HepG2 (cell line): ENCODE data around the gene SAP25. TPM values are rescaled to one million over a fixed set of nuclear protein-coding genes. Genes with fewer than 3 reads are reported as not detected.
A peak's percentile ranks its signal among the peaks of the same experiment; 100 is the strongest.

ENCODE experiments used
- AGO2 ChIP-seq: fragments of 200-400 bp; formaldehyde crosslinking; optimal IDR thresholded peaks from 2 replicates; pipeline ENCODE3; 2017; ENCODE audit warnings: mild to moderate bottlenecking, low read depth, low read length, moderate library complexity
- ARNTL ChIP-seq: sonication (generic); formaldehyde crosslinking; IDR thresholded peaks from 2 replicates; pipeline ENCODE4 v1.4.0; 2020; ENCODE audit warnings: mild to moderate bottlenecking, missing genetic modification reagents
- ATF1 ChIP-seq: IDR thresholded peaks from 2 replicates; pipeline ENCODE4 v1.6.1; 2016; ENCODE audit warnings: mild to moderate bottlenecking, control low read depth
- CREB1 ChIP-seq, 2 experiments: fragments of 450-650 bp in 1 of 2; IDR thresholded peaks; 2 replicates each; pipeline ENCODE4 v1.6.1; 2016 to 2017; ENCODE audit warnings: control low read depth in 1 of 2, mild to moderate bottlenecking in 1 of 2, missing compliant biosample characterization in 1 of 2, missing genetic modification characterization in 1 of 2
- DMAP1 ChIP-seq: IDR thresholded peaks from 2 replicates; pipeline ENCODE4 v1.6.1; 2016
- KLF13 ChIP-seq: sonication (generic); formaldehyde crosslinking; IDR thresholded peaks from 2 replicates; pipeline ENCODE4 v1.4.0; 2020; ENCODE audit warnings: mild to moderate bottlenecking, missing genetic modification reagents
- MIER3 ChIP-seq: IDR thresholded peaks from 2 replicates; pipeline ENCODE4 v1.6.1; 2016; ENCODE audit warnings: missing compliant biosample characterization, borderline replicate concordance
- PHF5A ChIP-seq: IDR thresholded peaks from one replicate; pipeline ENCODE4 v1.6.1; 2018; ENCODE audit warnings: low read depth, missing genetic modification reagents; ENCODE audit not compliant: unreplicated experiment
- POLR2AphosphoS5 ChIP-seq: IDR thresholded peaks from 2 replicates; pipeline ENCODE4 v1.6.1; 2012; ENCODE audit warnings: low read depth, low read length
- POLR2G ChIP-seq: fragments of 200-400 bp; formaldehyde crosslinking; IDR thresholded peaks from 2 replicates; pipeline ENCODE4 v1.6.1; 2018; ENCODE audit warnings: mild to moderate bottlenecking, low read depth, low read length, moderate library complexity
- SALL2 ChIP-seq: sonication (generic); formaldehyde crosslinking; IDR thresholded peaks from 2 replicates; pipeline ENCODE4 v1.8.1; 2023; ENCODE audit warnings: mild to moderate bottlenecking, missing genetic modification reagents, inconsistent platforms
- SOX13 ChIP-seq, 3 experiments: fragments of 450-650 bp in 1 of 3; sonication (generic) in 1 of 3; formaldehyde crosslinking in 1 of 3; IDR thresholded peaks in 2 of 3; conservative IDR thresholded peaks in 1 of 3; 2 replicates each; pipeline versions ENCODE4 v1.5.0 to v1.6.1; 2016 to 2020; ENCODE audit warnings: antibody characterized with exemption in 1 of 3, mild to moderate bottlenecking in 1 of 3, missing compliant biosample characterization in 1 of 3, missing genetic modification reagents in 1 of 3, moderate library complexity in 1 of 3
- SRF ChIP-seq: IDR thresholded peaks from 2 replicates; pipeline ENCODE4 v1.6.1; 2011; ENCODE audit warnings: mild to moderate bottlenecking, low read depth, low read length, moderate library complexity
- ZBTB21 ChIP-seq: sonication (generic); formaldehyde crosslinking; IDR thresholded peaks from 2 replicates; pipeline ENCODE4 v1.4.0; 2020; ENCODE audit warnings: missing genetic modification reagents
- ZMAT3 ChIP-seq: sonication (generic); formaldehyde crosslinking; conservative IDR thresholded peaks from 2 replicates; pipeline ENCODE4 v1.7.0; 2021; ENCODE audit warnings: missing genetic modification reagents
- ZNF225 ChIP-seq: sonication (generic); formaldehyde crosslinking; IDR thresholded peaks from 2 replicates; pipeline ENCODE4 v1.4.0; 2020; ENCODE audit warnings: mild to moderate bottlenecking, missing genetic modification reagents
- ZNF335 ChIP-seq: sonication (generic); formaldehyde crosslinking; IDR thresholded peaks from 2 replicates; pipeline ENCODE4 v1.4.0; 2020; ENCODE audit warnings: missing genetic modification reagents
- ZNF44 ChIP-seq: sonication (generic); formaldehyde crosslinking; IDR thresholded peaks from 2 replicates; pipeline ENCODE4 v1.5.1; 2020; ENCODE audit warnings: mild to moderate bottlenecking, missing genetic modification reagents
- ZNF619 ChIP-seq: sonication (generic); formaldehyde crosslinking; IDR thresholded peaks from 2 replicates; pipeline ENCODE4 v1.4.0; 2020; ENCODE audit warnings: mild to moderate bottlenecking, missing genetic modification reagents
- ZNF629 ChIP-seq: sonication (generic); formaldehyde crosslinking; conservative IDR thresholded peaks from 2 replicates; pipeline ENCODE4 v1.5.0; 2020; ENCODE audit warnings: missing genetic modification reagents
- ZNF644 ChIP-seq: IDR thresholded peaks from 2 replicates; pipeline ENCODE4 v1.6.1; 2016; ENCODE audit warnings: low read depth
- polyA plus RNA-seq, 8 experiments: library from polyadenylated mRNA; depleted of rRNA in 3 of 8; stranded (reverse) in 7 of 8; unstranded in 1 of 8; fragments of >200 nt; fragmentation: Illumina TruSeq in 4 of 8; extraction: Trizol in 4 of 8; gene quantifications; 2 replicates each; pipeline versions ENCODE4 v1.2.1 to v1.2.3, GENCODE V29; 2011 to 2016; ENCODE audit warnings: low read depth in 4 of 8, missing spikeins in 1 of 8, mixed read lengths in 1 of 8; ENCODE audit not compliant: insufficient read depth in 1 of 8
- total RNA-seq, 5 experiments: library from RNA; depleted of rRNA; stranded (reverse); fragments of >200 nt; fragmentation: Illumina TruSeq; extraction: Trizol; gene quantifications; 2 replicates each; pipeline ENCODE4 v1.2.3, GENCODE V29; 2016; ENCODE audit warnings: low read depth in 1 of 5
- TF ChIP-seq, protein P1 (sequence below): sonication (generic); formaldehyde crosslinking; IDR thresholded peaks from 2 replicates; pipeline ENCODE4 v1.4.0; 2020; ENCODE audit warnings: mild to moderate bottlenecking, missing genetic modification reagents
- TF ChIP-seq, protein P2 (sequence below): sonication (generic); formaldehyde crosslinking; IDR thresholded peaks from 2 replicates; pipeline ENCODE4 v1.4.0; 2020; ENCODE audit warnings: missing genetic modification reagents, borderline replicate concordance
- TF ChIP-seq, protein P3 (sequence below), 2 experiments: sonication (generic) in 1 of 2; formaldehyde crosslinking in 1 of 2; IDR thresholded peaks; 2 replicates each; pipeline versions ENCODE4 v1.4.0 to v1.6.1; 2016 to 2020; ENCODE audit warnings: borderline replicate concordance in 1 of 2, low read depth in 1 of 2, mild to moderate bottlenecking in 1 of 2, missing genetic modification reagents in 1 of 2

Gene SAP25
- total and polyA plus RNA-seq, 2 of the 13 experiments (the other 11 are each of a cell fraction or from before 2014, with no cell fraction given) = 0.15 to 0.20 TPM

DNA sequence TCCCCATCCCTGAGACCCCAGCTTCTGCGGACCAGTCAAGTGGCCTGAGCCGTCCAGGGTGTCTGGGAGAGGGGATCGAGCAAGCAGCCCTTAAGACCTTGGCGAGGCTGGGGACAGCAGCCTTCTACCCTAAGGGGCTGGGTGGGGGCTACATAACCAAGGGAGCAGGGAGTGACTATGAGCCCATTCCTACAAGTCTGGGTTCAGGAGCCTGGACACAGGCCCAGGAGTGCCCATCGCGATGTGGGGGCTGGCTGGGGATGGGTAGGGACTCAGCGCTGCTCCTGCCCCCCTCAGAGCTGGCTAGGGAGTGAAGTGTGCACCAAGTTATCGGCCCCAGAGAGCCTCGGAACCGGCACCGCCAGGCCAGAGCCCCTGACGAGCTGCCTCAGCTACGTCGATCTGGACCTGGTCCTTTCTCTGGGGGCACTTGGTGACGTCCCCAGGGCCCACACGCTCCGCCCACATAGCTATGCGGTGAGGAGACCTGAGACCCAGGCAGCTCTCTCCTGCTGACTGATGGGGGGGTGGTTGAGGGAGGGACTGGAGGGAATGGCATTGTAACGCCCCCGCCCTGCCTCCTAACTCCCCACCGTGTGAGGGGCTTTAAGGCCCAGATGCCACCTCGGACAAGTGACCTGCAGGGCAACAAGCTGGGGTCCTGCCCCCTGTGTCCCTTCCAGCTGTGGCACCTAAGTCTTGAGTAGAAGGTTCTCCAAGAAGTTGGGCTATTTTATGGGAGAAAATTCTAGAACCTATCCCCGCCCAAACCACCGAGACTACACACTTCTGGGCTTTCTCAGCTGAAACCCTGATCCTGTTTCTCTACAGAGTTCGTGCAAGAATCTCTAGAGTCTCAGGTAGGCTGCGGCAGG is 2.5 kb downstream of the SAP25 start (continued):
- peak; percentile 100 for TF ChIP-seq AGO2
- TF ChIP-seq KLF13 (CRISPR knock-in tag) = no peak
- TF ChIP-seq SOX13 (IDR thresholded peaks at IDR 0.05) = no peak
- peak in 1 of 2 experiments; percentile 92; a peak in 1 of 4 replicates for TF ChIP-seq SOX13 (CRISPR knock-in tag; conservative IDR thresholded peaks at IDR 0.05 in 1 of 2, IDR thresholded peaks at IDR 0.05 in 1 of 2)
- TF ChIP-seq DMAP1 (CRISPR knock-in tag) = no peak
- TF ChIP-seq POLR2AphosphoS5 = peak; percentile 46; the same call in 1 of the 2 replicates
- peak; percentile 41; the same call in 1 of the 2 replicates for TF ChIP-seq ZMAT3 (CRISPR knock-in tag)
- TF ChIP-seq ZNF629 (CRISPR knock-in tag) = peak; percentile 4; the same call in 1 of the 2 replicates
- TF ChIP-seq CREB1 (IDR thresholded peaks at IDR 0.05) = peak; percentile 71
- TF ChIP-seq CREB1 (CRISPR knock-in tag; IDR thresholded peaks at IDR 0.05) = no peak
- TF ChIP-seq ZNF225 (CRISPR knock-in tag) = peak; percentile 61; the same call in 1 of the 2 replicates
- TF ChIP-seq ZBTB21 = peak; percentile 38; the same call in 1 of the 2 replicates
- TF ChIP-seq, protein P1, sequence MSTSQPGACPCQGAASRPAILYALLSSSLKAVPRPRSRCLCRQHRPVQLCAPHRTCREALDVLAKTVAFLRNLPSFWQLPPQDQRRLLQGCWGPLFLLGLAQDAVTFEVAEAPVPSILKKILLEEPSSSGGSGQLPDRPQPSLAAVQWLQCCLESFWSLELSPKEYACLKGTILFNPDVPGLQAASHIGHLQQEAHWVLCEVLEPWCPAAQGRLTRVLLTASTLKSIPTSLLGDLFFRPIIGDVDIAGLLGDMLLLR (CRISPR knock-in tag) = peak; percentile 32; the same call in 1 of the 2 replicates
- TF ChIP-seq ARNTL = no peak
- TF ChIP-seq ATF1 (CRISPR knock-in tag) = peak; percentile 39; the same call in 1 of the 2 replicates
- TF ChIP-seq PHF5A (CRISPR knock-in tag) = peak; percentile 27
- no peak for TF ChIP-seq ZNF335
- 0 out of 2 replicates have a peak, but pooled peaks have one; percentile 35 for TF ChIP-seq ZNF44 (CRISPR knock-in tag)
- peak; percentile 20; the same call in 1 of the 2 replicates for TF ChIP-seq MIER3 (CRISPR knock-in tag)
- no peak; the same call in 1 of the 2 replicates for TF ChIP-seq SALL2
- no peak for TF ChIP-seq ZNF644
- peak; percentile 64; the same call in 1 of the 2 replicates for TF ChIP-seq ZNF619 (CRISPR knock-in tag)
- TF ChIP-seq, protein P2, sequence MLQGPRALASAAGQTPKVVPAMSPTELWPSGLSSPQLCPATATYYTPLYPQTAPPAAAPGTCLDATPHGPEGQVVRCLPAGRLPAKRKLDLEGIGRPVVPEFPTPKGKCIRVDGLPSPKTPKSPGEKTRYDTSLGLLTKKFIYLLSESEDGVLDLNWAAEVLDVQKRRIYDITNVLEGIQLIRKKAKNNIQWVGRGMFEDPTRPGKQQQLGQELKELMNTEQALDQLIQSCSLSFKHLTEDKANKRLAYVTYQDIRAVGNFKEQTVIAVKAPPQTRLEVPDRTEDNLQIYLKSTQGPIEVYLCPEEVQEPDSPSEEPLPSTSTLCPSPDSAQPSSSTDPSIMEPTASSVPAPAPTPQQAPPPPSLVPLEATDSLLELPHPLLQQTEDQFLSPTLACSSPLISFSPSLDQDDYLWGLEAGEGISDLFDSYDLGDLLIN (CRISPR knock-in tag) = no peak
- peak; percentile 69 for TF ChIP-seq POLR2G
- TF ChIP-seq, protein P3, sequence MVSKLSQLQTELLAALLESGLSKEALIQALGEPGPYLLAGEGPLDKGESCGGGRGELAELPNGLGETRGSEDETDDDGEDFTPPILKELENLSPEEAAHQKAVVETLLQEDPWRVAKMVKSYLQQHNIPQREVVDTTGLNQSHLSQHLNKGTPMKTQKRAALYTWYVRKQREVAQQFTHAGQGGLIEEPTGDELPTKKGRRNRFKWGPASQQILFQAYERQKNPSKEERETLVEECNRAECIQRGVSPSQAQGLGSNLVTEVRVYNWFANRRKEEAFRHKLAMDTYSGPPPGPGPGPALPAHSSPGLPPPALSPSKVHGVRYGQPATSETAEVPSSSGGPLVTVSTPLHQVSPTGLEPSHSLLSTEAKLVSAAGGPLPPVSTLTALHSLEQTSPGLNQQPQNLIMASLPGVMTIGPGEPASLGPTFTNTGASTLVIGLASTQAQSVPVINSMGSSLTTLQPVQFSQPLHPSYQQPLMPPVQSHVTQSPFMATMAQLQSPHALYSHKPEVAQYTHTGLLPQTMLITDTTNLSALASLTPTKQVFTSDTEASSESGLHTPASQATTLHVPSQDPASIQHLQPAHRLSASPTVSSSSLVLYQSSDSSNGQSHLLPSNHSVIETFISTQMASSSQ (IDR thresholded peaks at IDR 0.05; ENCODE audit: low read depth) = no peak
- TF ChIP-seq, protein P3 (CRISPR knock-in tag; IDR thresholded peaks at IDR 0.05; ENCODE audit: borderline replicate concordance) = peak; percentile 45; the same call in 1 of the 2 replicates
- TF ChIP-seq SRF = no peak
